Psoas muscle (tissue), 8 donors: ENCODE results near the gene MEF2A. TPM values are rescaled to one million over a fixed set of nuclear protein-coding genes. Genes with fewer than 3 reads are reported as not detected.
A peak's percentile ranks its signal among the peaks of the same experiment; 100 is the strongest.

Experiments used
- ATAC-seq, 4 donors: fragments of 200-7000 bp; cut with Tn5 transposase; one replicate each; pipeline ENCODE4 v1.9.1; 2020; ENCODE audit warnings: moderate library complexity in 3 of 4, mild to moderate bottlenecking in 2 of 4
- DNase-seq, 2 donors: peaks; one replicate each; pipeline ENCODE4 v3.0.0-alpha.2; 2020
- H3K27ac ChIP-seq: fragments of 200-600 bp; one replicate; pipeline ENCODE4 v1.8.0; 2022
- H3K27me3 ChIP-seq, 3 donors: fragments of 200-600 bp in 1 of 3; one replicate each; pipeline versions ENCODE4 v1.6.1 to v1.8.0; 2013 to 2022; ENCODE audit warnings: low read length in 2 of 3, mild to moderate bottlenecking in 2 of 3, moderate library complexity in 1 of 3; ENCODE audit not compliant: insufficient read depth in 3 of 3
- H3K36me3 ChIP-seq, 2 donors: fragments of 200-600 bp in 1 of 2; one replicate each; pipeline versions ENCODE4 v1.6.1 to v1.8.0; 2013 to 2022; ENCODE audit warnings: low read depth in 1 of 2, mild to moderate bottlenecking in 1 of 2, moderate library complexity in 1 of 2; ENCODE audit not compliant: insufficient read depth in 1 of 2
- H3K4me1 ChIP-seq: fragments of 200-600 bp; one replicate; pipeline ENCODE4 v1.8.0; 2022
- H3K4me3 ChIP-seq: fragments of 200-600 bp; one replicate; pipeline ENCODE4 v1.8.0; 2022; ENCODE audit warnings: mild to moderate bottlenecking
- H3K9me3 ChIP-seq: fragments of 200-600 bp; one replicate; pipeline ENCODE4 v1.8.0; 2022
- WGBS, 3 donors: extraction: QIAGEN DNeasy Blood & Tissue Kit; methylation state at CpG; one replicate each; pipeline versions ENCODE4 v1.1.6 to v1.1.7; 2013; 5-methylcytosine and 5-hydroxymethylcytosine counted together
- intact Hi-C, 2 donors: fragments of 100-400 bp; cut with DNase I; formaldehyde crosslinking; loops; one replicate each; pipeline versions ENCODE4 v1.11.0 to v1.14.2; 2022
- polyA plus RNA-seq, 3 donors: library from polyadenylated mRNA; stranded (reverse); fragments of 200-250 nt; gene quantifications; one replicate each; pipeline ENCODE4 v1.2.3, GENCODE V29; 2013
- total RNA-seq, 4 donors: library from RNA; stranded (reverse); fragmentation: NEBNext Ultra II Directional in 2 of 4; extraction: Animal tissue kit (Norgen Biotek cat#: 25700) in 2 of 4; gene quantifications; one replicate each; pipeline versions ENCODE4 v1.2.1 to v1.2.4, GENCODE V29; 2021 to 2023
- TF ChIP-seq, protein P1 (sequence below): fragments of 200-600 bp; IDR thresholded peaks from one replicate; pipeline ENCODE4 v1.8.0; 2022; ENCODE audit warnings: antibody characterized with exemption
- donor health status: healthy with polysubstance abuse.
- donor health status: DM: no; HTN: no; CAD: no; lungs with moderate emphysema.
- donor health status: Bipolar disorder and iron deficiency.
- donor health status: healthy.
- donor health status: DM: yes; HTN: yes; CAD: no.
- donor health status: DM: no; HTN: no; CAD: no.
- donor health status: DM: no; HTN: no; CAD: no.
- donor health status: DM: yes; HTN: yes; CAD: no.

The MEF2A gene
- total and polyA plus RNA-seq, 7 donors: 17.1 to 92.6 (median 63.9) TPM

DNA sequence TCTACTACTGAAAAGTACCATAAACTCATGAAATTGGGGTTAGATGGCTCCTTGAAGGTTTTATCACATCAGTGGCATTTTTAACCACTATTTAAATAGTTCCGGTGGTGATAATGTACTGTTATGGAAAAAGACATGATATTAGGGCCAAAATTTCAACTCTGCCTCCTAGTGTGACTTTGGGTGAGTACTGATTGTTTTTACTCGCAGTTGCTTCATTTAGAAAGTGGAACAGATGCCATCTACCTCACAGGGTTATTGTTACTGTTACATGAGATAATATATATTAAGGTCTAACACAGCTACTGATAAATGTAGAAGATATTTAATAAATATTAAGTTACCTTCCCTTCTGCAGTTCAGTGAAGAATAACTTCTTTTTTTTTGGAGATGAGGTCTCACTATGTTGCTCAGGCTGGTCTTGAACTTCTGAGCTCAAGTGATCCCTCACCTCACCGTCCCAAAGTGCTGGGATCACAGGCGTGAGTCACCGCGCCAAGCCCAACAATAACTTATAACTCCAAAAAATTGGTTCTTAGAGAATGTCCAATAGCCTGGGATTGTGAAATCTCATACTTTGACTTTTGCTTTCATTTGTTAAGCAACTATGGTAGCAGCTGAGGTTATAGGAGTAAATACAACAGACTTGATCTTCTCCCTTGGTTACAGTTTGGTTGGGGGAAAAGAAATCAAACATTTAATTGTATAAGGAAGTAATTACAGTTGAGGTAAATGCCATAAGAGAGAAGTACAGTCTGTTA lies 48.3 kb downstream of the MEF2A start:
- H3K27me3 ChIP-seq: no peaks in the 10 kb centered on the region
- no peaks in the 10 kb centered on the region for H3K9me3 ChIP-seq
- no peak overlapping the region for H3K4me3 ChIP-seq
- TF ChIP-seq, protein P1, sequence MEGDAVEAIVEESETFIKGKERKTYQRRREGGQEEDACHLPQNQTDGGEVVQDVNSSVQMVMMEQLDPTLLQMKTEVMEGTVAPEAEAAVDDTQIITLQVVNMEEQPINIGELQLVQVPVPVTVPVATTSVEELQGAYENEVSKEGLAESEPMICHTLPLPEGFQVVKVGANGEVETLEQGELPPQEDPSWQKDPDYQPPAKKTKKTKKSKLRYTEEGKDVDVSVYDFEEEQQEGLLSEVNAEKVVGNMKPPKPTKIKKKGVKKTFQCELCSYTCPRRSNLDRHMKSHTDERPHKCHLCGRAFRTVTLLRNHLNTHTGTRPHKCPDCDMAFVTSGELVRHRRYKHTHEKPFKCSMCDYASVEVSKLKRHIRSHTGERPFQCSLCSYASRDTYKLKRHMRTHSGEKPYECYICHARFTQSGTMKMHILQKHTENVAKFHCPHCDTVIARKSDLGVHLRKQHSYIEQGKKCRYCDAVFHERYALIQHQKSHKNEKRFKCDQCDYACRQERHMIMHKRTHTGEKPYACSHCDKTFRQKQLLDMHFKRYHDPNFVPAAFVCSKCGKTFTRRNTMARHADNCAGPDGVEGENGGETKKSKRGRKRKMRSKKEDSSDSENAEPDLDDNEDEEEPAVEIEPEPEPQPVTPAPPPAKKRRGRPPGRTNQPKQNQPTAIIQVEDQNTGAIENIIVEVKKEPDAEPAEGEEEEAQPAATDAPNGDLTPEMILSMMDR: no peak
- no peaks in the 10 kb centered on the region for H3K36me3 ChIP-seq
- H3K27ac ChIP-seq: peak overlapping the region; percentile 51
- 80 to 93% (median 88%) methylated on average over 6 of the region's 6 CpGs for WGBS, 3 donors
- DNase-seq (peak in 1 of 2 donors; percentile 38), ATAC-seq (peak in 1 of 4 donors; percentile 25)
- intact Hi-C loops: loop anchor here in 1 of 2 donors (5.0 kb wide), 1 partner anchor 42 kb away; no protein-coding TSS in a partner anchor
- peaks cover 77% of the 10 kb centered on the region for H3K4me1 ChIP-seq

DNA sequence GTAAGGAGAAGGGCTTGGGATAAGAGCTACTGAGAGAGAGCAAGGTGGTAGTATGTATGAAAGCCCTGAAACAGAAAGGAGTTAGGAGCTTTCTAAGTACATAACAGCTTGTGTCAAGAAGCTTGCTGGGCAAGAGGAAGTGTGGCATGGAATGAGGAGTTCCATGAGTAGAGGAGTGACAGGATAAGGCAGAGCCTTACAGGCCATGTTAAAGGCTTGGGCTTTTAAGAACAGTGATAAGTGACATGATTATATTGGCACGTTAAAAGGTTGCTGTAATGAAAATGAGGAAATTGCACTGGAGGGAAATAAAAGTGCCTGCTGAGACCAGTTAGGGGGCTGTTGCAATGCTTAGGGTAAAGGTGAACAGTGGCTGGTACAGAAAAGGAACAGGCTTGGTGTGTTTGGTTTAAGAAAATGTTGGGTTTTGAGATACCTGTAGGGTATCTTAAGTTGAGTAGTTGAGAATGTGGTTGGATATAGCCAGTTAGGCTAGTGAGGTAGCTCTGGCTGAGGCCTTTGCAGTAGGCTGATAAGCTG lies 49.0 kb downstream of the MEF2A start:
- WGBS, 3 donors: 31 to 42% (median 33%) methylated on average over 1 of the region's 1 CpG
- peak in 2 of 4 donors; percentile 8 to 21 for ATAC-seq
- peaks cover 80% of the 10 kb centered on the region for H3K4me1 ChIP-seq
- H3K27me3 ChIP-seq: no peaks in the 10 kb centered on the region
- intact Hi-C loops: loop anchor here in 1 of 2 donors (5.0 kb wide), 1 partner anchor 43 kb away; no protein-coding TSS in a partner anchor
- no peaks in the 10 kb centered on the region for H3K36me3 ChIP-seq
- TF ChIP-seq, protein P1: no peak
- peak overlapping the region; percentile 51 for H3K27ac ChIP-seq
- H3K4me3 ChIP-seq: no peak overlapping the region
- H3K9me3 ChIP-seq: no peaks in the 10 kb centered on the region
- no peak for DNase-seq

DNA sequence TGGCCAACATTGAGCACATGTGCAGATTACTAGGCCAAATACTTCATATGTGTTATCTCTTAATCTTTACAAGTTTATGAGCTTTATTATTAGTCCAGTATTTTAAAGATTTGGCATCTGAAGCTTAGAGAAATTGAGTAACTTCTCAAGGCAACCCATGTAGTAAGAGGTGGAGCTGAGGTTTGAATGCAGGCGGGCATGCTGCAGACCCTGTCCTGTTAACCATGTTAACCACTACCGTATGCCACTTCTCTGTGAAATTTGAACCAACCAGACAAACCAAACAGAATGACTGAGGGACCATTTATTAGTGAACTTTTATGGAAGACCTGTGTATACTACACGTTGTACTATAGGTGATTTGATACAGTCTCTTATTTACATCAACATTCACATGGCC lies 49.7 kb downstream of the MEF2A start:
- ATAC-seq (no peak), DNase-seq (no peak)
- peak overlapping the region; percentile 51 for H3K27ac ChIP-seq
- H3K27me3 ChIP-seq: no peaks in the 10 kb centered on the region
- peaks cover 84% of the 10 kb centered on the region for H3K4me1 ChIP-seq
- TF ChIP-seq, protein P1: no peak
- 66 to 92% (median 76%) methylated on average over 3 of the region's 3 CpGs for WGBS, 3 donors
- H3K9me3 ChIP-seq: no peaks in the 10 kb centered on the region
- no peak overlapping the region for H3K4me3 ChIP-seq
- intact Hi-C loops: no loop called here
- no peaks in the 10 kb centered on the region for H3K36me3 ChIP-seq

DNA sequence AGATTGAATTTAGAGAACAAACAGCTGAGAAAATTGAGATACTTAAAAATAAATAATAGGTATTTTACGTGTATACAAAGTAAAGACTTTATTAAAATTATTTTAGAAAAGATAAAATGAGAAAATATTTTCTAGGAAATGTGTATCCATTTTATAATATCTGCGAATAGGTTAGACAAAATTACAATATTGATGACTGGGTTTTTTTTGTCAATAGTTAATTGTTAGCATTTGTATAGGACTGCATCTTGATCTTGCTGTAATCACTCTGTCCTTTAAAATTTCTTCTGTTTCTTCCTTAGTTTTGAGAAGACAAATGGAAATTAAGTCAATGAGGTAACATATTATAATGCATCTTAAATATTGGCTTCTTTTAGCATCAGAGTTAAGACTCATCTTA lies 50.3 kb downstream of the MEF2A start:
- Histone ChIP-seq H3K4me3 (no peak overlapping the region), H3K27me3 (no peaks in the 10 kb centered on the region), H3K36me3 (no peaks in the 10 kb centered on the region), H3K9me3 (no peaks in the 10 kb centered on the region), H3K27ac (peak overlapping the region; percentile 25), H3K4me1 (peaks cover 81% of the 10 kb centered on the region)
- intact Hi-C loops: no loop called here
- WGBS, 3 donors: 97 to 99% (median 98%) methylated on average over 2 of the region's 2 CpGs
- TF ChIP-seq, protein P1: no peak
- no peak for DNase-seq
- ATAC-seq: no peak
